RWPE2 (cell line): ENCODE data around the gene GRB14.

Experiments used
- ATAC-seq: fragments of 200-7000 bp; cut with Tn5 transposase; 3 replicates; pipeline ENCODE4 v1.9.1; 2021; ENCODE audit warnings: low read depth
- DNase-seq: peaks from one replicate; pipeline ENCODE4 v3.0.0-alpha.2; 2020; ENCODE audit warnings: low spot score
- H3K27ac ChIP-seq: fragments of 450-650 bp; 2 replicates; pipeline ENCODE4 v1.5.1; 2017; ENCODE audit warnings: mild to moderate bottlenecking; ENCODE audit not compliant: poor library complexity, severe bottlenecking
- H3K27me3 ChIP-seq: fragments of 250-450 bp; sonication (Bioruptor Pico); 2 replicates; pipeline ENCODE4 v1.5.1; 2021; ENCODE audit warnings: mild to moderate bottlenecking, moderate library complexity; ENCODE audit not compliant: insufficient read depth, poor library complexity, severe bottlenecking
- H3K36me3 ChIP-seq: fragments of 250-450 bp; sonication (Bioruptor Pico); 2 replicates; pipeline ENCODE4 v1.5.1; 2020; ENCODE audit warnings: low read depth, mild to moderate bottlenecking, moderate library complexity
- H3K4me1 ChIP-seq: fragments of 250-450 bp; sonication (Bioruptor Pico); 2 replicates; pipeline ENCODE4 v1.5.1; 2021; ENCODE audit warnings: mild to moderate bottlenecking, moderate library complexity; ENCODE audit not compliant: insufficient read depth, poor library complexity, severe bottlenecking
- H3K4me3 ChIP-seq: fragments of 250-450 bp; sonication (Bioruptor Pico); 2 replicates; pipeline ENCODE4 v1.5.1; 2021; ENCODE audit warnings: mild to moderate bottlenecking, moderate library complexity; ENCODE audit not compliant: severe bottlenecking
- H3K9me3 ChIP-seq: fragments of 250-450 bp; sonication (Bioruptor Pico); 2 replicates; pipeline ENCODE4 v1.5.1; 2021; ENCODE audit warnings: mild to moderate bottlenecking, moderate library complexity; ENCODE audit not compliant: severe bottlenecking
- CTCF ChIP-seq: fragments of 450-650 bp; IDR thresholded peaks from one replicate; pipeline ENCODE4 v1.5.1; 2017; ENCODE audit warnings: mild to moderate bottlenecking, moderate library complexity; ENCODE audit not compliant: poor library complexity, severe bottlenecking

Gene GRB14

GRCh38 chr2:164625378-164625971 is 4.2 kb upstream of the GRB14 start:
- no peak overlapping the region for H3K4me3 ChIP-seq
- no peaks in the 10 kb centered on the region for H3K9me3 ChIP-seq
- TF ChIP-seq CTCF: no peak
- DNase-seq (no peak), ATAC-seq (peak; percentile 5; the same call in 1 of the 3 replicates)
- no peaks in the 10 kb centered on the region for H3K4me1 ChIP-seq
- no peaks in the 10 kb centered on the region for H3K27me3 ChIP-seq
- no peak overlapping the region for H3K27ac ChIP-seq
- no peaks in the 10 kb centered on the region for H3K36me3 ChIP-seq

GRCh38 chr2:164624316-164624715 is 3.0 kb upstream of the GRB14 start:
- Histone ChIP-seq H3K4me3 (no peak overlapping the region), H3K27ac (no peak overlapping the region), H3K4me1 (peaks cover 4% of the 10 kb centered on the region), H3K27me3 (no peaks in the 10 kb centered on the region), H3K9me3 (no peaks in the 10 kb centered on the region), H3K36me3 (no peaks in the 10 kb centered on the region)
- TF ChIP-seq CTCF: no peak
- no peak for DNase-seq
- no peak for ATAC-seq

GRCh38 chr2:164622338-164623106 is 1.2 kb upstream of the GRB14 start:
- ATAC-seq: no peak
- Histone ChIP-seq H3K27ac (no peak overlapping the region), H3K36me3 (no peaks in the 10 kb centered on the region), H3K4me3 (no peak overlapping the region), H3K27me3 (no peaks in the 10 kb centered on the region), H3K9me3 (no peaks in the 10 kb centered on the region), H3K4me1 (peaks cover 6% of the 10 kb centered on the region)
- TF ChIP-seq CTCF: no peak
- DNase-seq: no peak

GRCh38 chr2:164621764-164622105 is 453 bp upstream of the GRB14 start:
- Histone ChIP-seq H3K9me3 (no peaks in the 10 kb centered on the region), H3K4me3 (peak overlapping the region; percentile 53), H3K36me3 (no peaks in the 10 kb centered on the region), H3K4me1 (peaks cover 8% of the 10 kb centered on the region), H3K27ac (peak overlapping the region; percentile 6), H3K27me3 (no peaks in the 10 kb centered on the region)
- TF ChIP-seq CTCF: no peak
- ATAC-seq (no peak; the same call in none of the 3 replicates), DNase-seq (no peak)

GRCh38 chr2:164620457-164620856 is 825 bp downstream of the GRB14 start:
- ATAC-seq (peak; percentile 5; the same call in 2 of the 3 replicates), DNase-seq (no peak)
- peaks cover 8% of the 10 kb centered on the region for H3K4me1 ChIP-seq
- no peaks in the 10 kb centered on the region for H3K36me3 ChIP-seq
- H3K27ac ChIP-seq: no peak overlapping the region
- H3K4me3 ChIP-seq: peak overlapping the region; percentile 53
- H3K27me3 ChIP-seq: no peaks in the 10 kb centered on the region
- no peak for TF ChIP-seq CTCF
- no peaks in the 10 kb centered on the region for H3K9me3 ChIP-seq
